Stomach (tissue), 4 donors: ENCODE measurements around the gene OXSM.

Experiments
- CTCF ChIP-seq, 7 experiments: fragments of 450-650 bp in 4 of 7; fragments of 200-600 bp in 3 of 7; sonication (generic) in 3 of 7; IDR thresholded peaks; one replicate each; pipeline ENCODE4 v1.5.1; 2016 to 2019; ENCODE audit warnings: antibody characterized with exemption in 7 of 7, control low read depth in 2 of 7, mild to moderate bottlenecking in 1 of 7
- EP300 ChIP-seq: sonication (generic); formaldehyde crosslinking; IDR thresholded peaks from one replicate; pipeline ENCODE4 v1.6.1; 2017; ENCODE audit warnings: antibody characterized with exemption
- POLR2A ChIP-seq, 4 donors: fragments of 450-650 bp; IDR thresholded peaks; one replicate each; pipeline ENCODE4 v1.6.1; 2016; ENCODE audit warnings: antibody characterized with exemption in 4 of 4, control low read depth in 2 of 4, mild to moderate bottlenecking in 1 of 4, moderate library complexity in 1 of 4
- POLR2AphosphoS5 ChIP-seq, 3 donors: sonication (generic); formaldehyde crosslinking; IDR thresholded peaks; one replicate each; pipeline ENCODE4 v1.6.1; 2016; ENCODE audit warnings: antibody characterized with exemption in 3 of 3

GRCh38 chr3:25843332-25843731 is 53.4 kb downstream of the OXSM start:
- TF ChIP-seq CTCF (IDR thresholded peaks at IDR 0.05) = peak in 3 of 7 experiments; percentile 7 to 32 (median 13)
- no peak for TF ChIP-seq POLR2A (IDR thresholded peaks at IDR 0.05)
- no peak for TF ChIP-seq EP300
- no peak for TF ChIP-seq POLR2AphosphoS5 (IDR thresholded peaks at IDR 0.05)
